GM10248 (cell line): ENCODE results near the gene OR5AN1.

ENCODE experiments used
- CTCF ChIA-PET: fragments of 300-600 bp; sonication (Branson Sonifier 250); formaldehyde crosslinking; extraction: SDS; loops from one replicate; lab custom pipeline; 2021; ENCODE audit warnings: antibody characterized with exemption; lab: Yijun Ruan, JAX
- POLR2A ChIA-PET: fragments of 350-650 bp; sonication (Branson Sonifier 250); formaldehyde crosslinking; extraction: SDS; loops from one replicate; lab custom pipeline; 2020; ENCODE audit warnings: antibody characterized with exemption; lab: Yijun Ruan, JAX
- DNase-seq: peaks from one replicate; pipeline ENCODE4 v3.0.0; 2012; ENCODE audit errors: extremely low spot score
- TF ChIP-seq, protein P1 (sequence below): IDR thresholded peaks from 2 replicates; pipeline ENCODE4 v1.5.1; 2012; ENCODE audit warnings: mild to moderate bottlenecking, low read depth; ENCODE audit errors: extremely low read depth, missing control alignments, control extremely low read depth

The OR5AN1 gene

DNA sequence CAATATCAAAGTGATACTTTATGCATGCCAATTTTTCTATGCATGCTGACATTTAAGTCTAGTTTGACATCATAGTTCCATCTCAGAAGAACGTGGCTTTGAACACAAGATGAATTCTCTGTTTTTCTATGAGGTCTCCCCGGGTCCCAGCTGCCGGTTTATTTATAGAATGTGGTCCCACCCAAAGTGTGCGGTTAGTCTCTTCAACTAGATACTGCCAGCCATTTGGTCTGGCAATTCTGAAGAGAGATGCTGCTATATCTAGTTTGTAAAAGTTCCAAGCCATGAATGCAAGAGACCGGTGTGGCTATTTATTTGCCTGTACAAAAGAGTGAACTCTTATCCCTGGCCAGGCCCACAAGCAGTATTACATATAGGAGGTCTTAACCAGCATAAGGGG lies 58.3 kb downstream of the OR5AN1 start:
- DNase-seq, result no peak
- TF ChIP-seq, protein P1, sequence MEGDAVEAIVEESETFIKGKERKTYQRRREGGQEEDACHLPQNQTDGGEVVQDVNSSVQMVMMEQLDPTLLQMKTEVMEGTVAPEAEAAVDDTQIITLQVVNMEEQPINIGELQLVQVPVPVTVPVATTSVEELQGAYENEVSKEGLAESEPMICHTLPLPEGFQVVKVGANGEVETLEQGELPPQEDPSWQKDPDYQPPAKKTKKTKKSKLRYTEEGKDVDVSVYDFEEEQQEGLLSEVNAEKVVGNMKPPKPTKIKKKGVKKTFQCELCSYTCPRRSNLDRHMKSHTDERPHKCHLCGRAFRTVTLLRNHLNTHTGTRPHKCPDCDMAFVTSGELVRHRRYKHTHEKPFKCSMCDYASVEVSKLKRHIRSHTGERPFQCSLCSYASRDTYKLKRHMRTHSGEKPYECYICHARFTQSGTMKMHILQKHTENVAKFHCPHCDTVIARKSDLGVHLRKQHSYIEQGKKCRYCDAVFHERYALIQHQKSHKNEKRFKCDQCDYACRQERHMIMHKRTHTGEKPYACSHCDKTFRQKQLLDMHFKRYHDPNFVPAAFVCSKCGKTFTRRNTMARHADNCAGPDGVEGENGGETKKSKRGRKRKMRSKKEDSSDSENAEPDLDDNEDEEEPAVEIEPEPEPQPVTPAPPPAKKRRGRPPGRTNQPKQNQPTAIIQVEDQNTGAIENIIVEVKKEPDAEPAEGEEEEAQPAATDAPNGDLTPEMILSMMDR, result no peak
- CTCF ChIA-PET, result interaction anchor here (1.2 to 1.6 kb wide), 6 partner anchors 9 to 281 kb away, joined by 3 to 4 read pairs (median 3); partner anchors contain the start of gene OR5A2
- POLR2A ChIA-PET, result no interaction called here

DNA sequence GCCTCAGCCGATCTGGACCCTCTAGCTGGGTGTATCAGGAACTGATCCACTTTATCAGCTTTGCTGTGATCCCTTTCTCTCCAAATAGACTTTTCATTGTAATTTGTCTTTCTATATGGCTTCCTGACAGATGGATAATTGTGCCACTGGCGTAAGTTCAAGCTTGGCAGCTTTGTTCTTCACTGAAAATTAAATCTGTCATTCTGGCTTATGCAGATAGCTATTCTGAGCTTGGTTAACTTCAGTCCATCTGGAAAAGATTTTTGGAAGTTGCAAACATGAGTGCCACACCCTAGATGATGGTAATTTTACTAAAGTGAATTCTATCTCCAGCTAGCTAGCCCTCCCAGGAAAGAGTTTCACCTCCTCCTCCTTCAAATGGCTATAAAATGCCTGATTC lies 59.5 kb downstream of the OR5AN1 start:
- DNase-seq, result no peak
- ChIA-PET CTCF (interaction anchor here (1.1 to 1.7 kb wide), 6 partner anchors 11 to 360 kb away, joined by 3 to 6 read pairs (median 4); no protein-coding TSS in a partner anchor), POLR2A (no interaction called here)
- TF ChIP-seq, protein P1, result no peak
